H1 (cell line): ENCODE data around the gene CHD5. TPM values are rescaled to one million over a fixed set of nuclear protein-coding genes. Genes with fewer than 3 reads are reported as not detected.

Experiments
- CTCF ChIA-PET: fragments of 300-600 bp; sonication (Branson Sonifier 250); formaldehyde crosslinking; loops from one replicate; lab custom pipeline; 2021; ENCODE audit not compliant: partially characterized antibody; lab: Charles Lee
- POLR2A ChIA-PET: fragments of 300-600 bp; sonication (Branson Sonifier 250); formaldehyde crosslinking; loops from one replicate; lab custom pipeline; 2021; ENCODE audit warnings: inconsistent platforms; ENCODE audit not compliant: partially characterized antibody; lab: Charles Lee
- DNase-seq, 2 experiments: peaks; one replicate each; pipeline versions ENCODE4 v3.0.0 to v3.0.0-alpha.2; 2010 to 2022; ENCODE audit warnings: low spot score in 2 of 2, low read depth in 1 of 2, mixed read lengths in 1 of 2
- FAIRE-seq: peaks from 2 replicates; lab custom pipeline; 2011; peaks lifted over from hg19 to GRCh38; lab: Jason Lieb, UNC
- H2AFZ ChIP-seq: 2 replicates; pipeline ENCODE4 v1.8.1; 2012; ENCODE audit warnings: low read length, inconsistent platforms
- H2AK5ac ChIP-seq: 2 replicates; pipeline ENCODE4 v1.6.1; 2013; ENCODE audit warnings: low read depth, low read length
- H2BK120ac ChIP-seq: replicated peaks from 2 replicates; pipeline ENCODE3; 2013; ENCODE audit warnings: low read depth, low read length, inconsistent platforms
- H2BK12ac ChIP-seq: 2 replicates; pipeline ENCODE4 v1.6.1; 2013; ENCODE audit warnings: low read depth, low read length
- H2BK15ac ChIP-seq: 2 replicates; pipeline ENCODE4 v1.6.1; 2013; ENCODE audit warnings: low read length
- H2BK20ac ChIP-seq: 2 replicates; pipeline ENCODE4 v1.6.1; 2013; ENCODE audit warnings: low read length
- H2BK5ac ChIP-seq: 2 replicates; pipeline ENCODE4 v1.6.1; 2013; ENCODE audit warnings: low read depth, low read length
- H3K14ac ChIP-seq: 2 replicates; pipeline ENCODE4 v1.6.1; 2013; ENCODE audit warnings: inconsistent platforms; ENCODE audit not compliant: insufficient read length
- H3K18ac ChIP-seq: 2 replicates; pipeline ENCODE4 v1.6.1; 2013; ENCODE audit warnings: low read length; ENCODE audit errors: extremely low read depth
- H3K23ac ChIP-seq: 2 replicates; pipeline ENCODE4 v1.6.1; 2013; ENCODE audit warnings: inconsistent platforms; ENCODE audit not compliant: insufficient read length
- H3K23me2 ChIP-seq: 2 replicates; pipeline ENCODE4 v1.6.1; 2013; ENCODE audit warnings: low read depth, low read length
- H3K27ac ChIP-seq: 2 replicates; pipeline ENCODE4 v1.6.1; 2011; ENCODE audit warnings: low read depth, low read length, inconsistent platforms
- H3K27me3 ChIP-seq, 4 experiments: replicated peaks in 1 of 4; 1 replicate in 1 of 4; 2 replicates in 3 of 4; pipeline versions ENCODE4 v1.6.1 to v1.8.1; 2011 to 2013; ENCODE audit warnings: low read length in 3 of 4, mild to moderate bottlenecking in 3 of 4, inconsistent platforms in 2 of 4, mixed read lengths in 2 of 4, moderate library complexity in 1 of 4; ENCODE audit not compliant: control insufficient read depth in 3 of 4, insufficient read depth in 3 of 4; ENCODE audit errors: extremely low read depth in 1 of 4
- H3K36me3 ChIP-seq, 4 experiments: 2 replicates each; pipeline versions ENCODE4 v1.6.1 to v1.8.1; 2011 to 2013; ENCODE audit warnings: mild to moderate bottlenecking in 4 of 4, low read length in 3 of 4, moderate library complexity in 2 of 4, control low read depth in 1 of 4, inconsistent platforms in 1 of 4; ENCODE audit not compliant: insufficient read depth in 4 of 4, control insufficient read depth in 2 of 4
- H3K4ac ChIP-seq: replicated peaks from 2 replicates; pipeline ENCODE3; 2013; ENCODE audit warnings: low read length, low read depth, mixed read lengths, inconsistent platforms; ENCODE audit not compliant: insufficient read length
- H3K4me1 ChIP-seq, 4 experiments: replicated peaks in 1 of 4; 1 replicate in 1 of 4; 2 replicates in 3 of 4; pipeline versions ENCODE4 v1.6.1 to v1.8.1; 2011 to 2013; ENCODE audit warnings: low read length in 3 of 4, inconsistent platforms in 2 of 4, mixed read lengths in 1 of 4; ENCODE audit not compliant: insufficient read depth in 4 of 4, control insufficient read depth in 3 of 4
- H3K4me2 ChIP-seq, 2 experiments: 2 replicates each; pipeline versions ENCODE4 v1.6.1 to v1.8.1; 2011 to 2013; ENCODE audit warnings: low read depth in 2 of 2, low read length in 2 of 2, control low read depth in 1 of 2, inconsistent platforms in 1 of 2, mild to moderate bottlenecking in 1 of 2; ENCODE audit not compliant: insufficient read depth in 1 of 2
- H3K4me3 ChIP-seq, 4 experiments: fragments of 200-600, 300-600 bp in 1 of 4; sonication (generic), shearing (Covaris generic), sonication (Bioruptor Twin) in 1 of 4; 2 replicates each; pipeline versions ENCODE4 v1.5.1 to v1.8.1; 2011 to 2016; ENCODE audit warnings: low read length in 4 of 4, low read depth in 3 of 4, control low read depth in 2 of 4, inconsistent platforms in 2 of 4, mild to moderate bottlenecking in 2 of 4, mixed read lengths in 1 of 4, moderate library complexity in 1 of 4; ENCODE audit not compliant: insufficient read depth in 2 of 4; ENCODE audit errors: extremely low read depth in 1 of 4
- H3K56ac ChIP-seq: replicated peaks from 2 replicates; pipeline ENCODE3; 2013; ENCODE audit warnings: low read depth, mild to moderate bottlenecking, mixed read lengths, low read length, inconsistent platforms; ENCODE audit not compliant: insufficient read length
- H3K79me1 ChIP-seq: 2 replicates; pipeline ENCODE4 v1.6.1; 2013; ENCODE audit warnings: low read depth, low read length, control low read depth
- H3K79me2 ChIP-seq, 2 experiments: 2 replicates each; pipeline versions ENCODE4 v1.6.1 to v1.8.1; 2012 to 2013; ENCODE audit warnings: low read length in 2 of 2, mild to moderate bottlenecking in 2 of 2, inconsistent platforms in 1 of 2; ENCODE audit not compliant: insufficient read depth in 2 of 2, control insufficient read depth in 1 of 2
- H3K9ac ChIP-seq, 4 experiments: replicated peaks in 1 of 4; 1 replicate in 1 of 4; 2 replicates in 3 of 4; pipeline versions ENCODE4 v1.6.1 to v1.8.1; 2011 to 2013; ENCODE audit warnings: low read depth in 3 of 4, low read length in 3 of 4, control low read depth in 2 of 4, mild to moderate bottlenecking in 2 of 4, moderate library complexity in 2 of 4, inconsistent platforms in 1 of 4; ENCODE audit errors: extremely low read depth in 1 of 4
- H3K9me3 ChIP-seq, 2 experiments: 2 replicates each; pipeline versions ENCODE4 v1.6.1 to v1.8.1; 2012 to 2013; ENCODE audit warnings: mild to moderate bottlenecking in 2 of 2, moderate library complexity in 2 of 2, control low read depth in 1 of 2, inconsistent platforms in 1 of 2, low read depth in 1 of 2, low read length in 1 of 2, mixed read lengths in 1 of 2; ENCODE audit not compliant: insufficient read depth in 2 of 2
- H4K20me1 ChIP-seq, 2 experiments: replicated peaks in 1 of 2; 2 replicates each; pipeline versions ENCODE3 to v1.8.1; 2011 to 2013; ENCODE audit warnings: inconsistent platforms in 2 of 2, low read length in 2 of 2, mild to moderate bottlenecking in 1 of 2; ENCODE audit not compliant: insufficient read depth in 2 of 2, control insufficient read depth in 1 of 2
- H4K5ac ChIP-seq: 2 replicates; pipeline ENCODE4 v1.6.1; 2013; ENCODE audit warnings: low read length, low read depth, mixed read lengths, inconsistent platforms; ENCODE audit not compliant: insufficient read length
- H4K8ac ChIP-seq: 2 replicates; pipeline ENCODE4 v1.8.0; 2013; ENCODE audit warnings: mild to moderate bottlenecking, moderate library complexity, low read length, inconsistent platforms; ENCODE audit not compliant: insufficient read depth; ENCODE audit errors: extremely low read depth
- H4K91ac ChIP-seq: replicated peaks from 2 replicates; pipeline ENCODE3; 2013; ENCODE audit warnings: low read length, mixed read lengths, inconsistent platforms; ENCODE audit not compliant: insufficient read length
- TBP ChIP-seq: IDR thresholded peaks from 2 replicates; pipeline ENCODE4 v1.6.1; 2011; ENCODE audit warnings: low read depth, low read length, improper control_type of control experiment
- WGBS, 2 experiments: shearing (Covaris generic) in 1 of 2; methylation state at CpG; one replicate each; pipeline versions ENCODE4 v1.1.6 to v1.1.7; 2013 to 2015; ENCODE audit warnings: low lambda C conversion rate in 2 of 2, mixed read lengths in 2 of 2, inconsistent platforms in 1 of 2, low coverage in 1 of 2, missing lambda C conversion rate in 1 of 2; ENCODE audit not compliant: insufficient replicate concordance in 2 of 2, insufficient coverage in 1 of 2, insufficient read length in 1 of 2; ENCODE audit errors: extremely low coverage in 1 of 2, missing lambda C conversion rate in 1 of 2; 5-methylcytosine and 5-hydroxymethylcytosine counted together
- polyA plus RNA-seq, 7 experiments: library from polyadenylated mRNA; depleted of rRNA in 3 of 7; stranded (reverse) in 5 of 7; unstranded in 2 of 7; fragments of >200 nt in 5 of 7; fragments of 200-250 nt in 2 of 7; gene quantifications; 1 replicate in 5 of 7; 2 replicates in 1 of 7; 4 replicates in 1 of 7; pipeline versions ENCODE4 v1.2.1 to v1.2.3, GENCODE V29; 2011 to 2013; ENCODE audit warnings: missing spikeins in 2 of 7, mixed read lengths in 2 of 7
- total RNA-seq: library from RNA; stranded (reverse); fragmentation: NEBNext Ultra II Directional; extraction: Animal tissue kit (Norgen Biotek cat#: 25700); gene quantifications from 2 replicates; pipeline ENCODE4 v1.2.1, GENCODE V29; 2021
- TF ChIP-seq, protein P1 (sequence below), 3 experiments: IDR thresholded peaks; 1 replicate in 2 of 3; 2 replicates in 1 of 3; pipeline versions ENCODE4 v1.5.1 to v1.6.1; 2011; ENCODE audit warnings: low read length in 3 of 3, mild to moderate bottlenecking in 3 of 3, inconsistent platforms in 2 of 3, low read depth in 1 of 3, moderate library complexity in 1 of 3; ENCODE audit not compliant: insufficient read depth in 1 of 3; ENCODE audit errors: control extremely low read depth in 1 of 3

The CHD5 gene
- total and polyA plus RNA-seq, 2 of the 8 experiments (the other 6 are each of a cell fraction or from before 2014, with no cell fraction given), result 0.42 to 1.8 TPM

DNA sequence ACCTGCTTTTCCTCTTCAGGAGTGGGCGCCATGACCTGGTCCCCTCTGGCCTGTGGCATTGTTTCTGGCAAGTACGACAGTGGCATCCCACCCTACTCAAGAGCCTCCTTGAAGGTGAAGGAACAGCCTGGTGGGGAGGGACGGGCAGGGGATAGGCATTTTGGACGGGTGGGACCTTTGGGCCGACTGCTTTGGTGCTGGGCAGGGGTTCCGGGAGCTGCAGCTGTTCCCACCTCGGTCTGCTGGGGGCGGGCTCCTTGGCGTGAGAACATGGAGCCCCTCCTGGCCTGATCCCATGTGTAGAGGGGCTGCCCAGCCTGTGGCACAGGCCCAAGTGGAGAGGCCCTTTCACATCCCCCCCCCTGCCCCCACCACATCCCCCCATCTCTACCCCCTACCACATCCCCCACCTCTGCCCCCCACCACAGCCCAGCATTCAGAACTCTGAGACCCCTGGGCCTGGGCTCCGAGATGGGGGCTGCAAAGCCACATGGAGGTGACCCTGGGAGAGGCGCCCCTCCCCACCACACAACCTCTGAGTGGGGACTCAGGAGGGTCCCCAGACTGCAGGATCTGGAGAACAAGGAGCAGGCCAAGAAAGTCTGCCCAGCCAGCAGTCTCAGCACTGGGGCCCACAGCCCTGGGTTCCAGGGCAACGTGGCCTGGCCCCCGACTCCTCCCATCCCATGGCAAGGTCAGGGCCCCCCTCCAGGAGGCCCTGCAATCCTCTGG lies 84.4 kb downstream of the CHD5 start:
- no peak overlapping the region for H3K14ac ChIP-seq
- FAIRE-seq, result no peak
- H3K36me3 ChIP-seq, result no peaks in the 10 kb centered on the region
- ChIA-PET CTCF (interaction anchor here (1.3 to 4.7 kb wide), 6 partner anchors 9 to 52 kb away, joined by 3 to 31 read pairs (median 12); no protein-coding TSS in a partner anchor), POLR2A (no interaction called here)
- no peak overlapping the region for H2BK5ac ChIP-seq
- H2BK12ac ChIP-seq, result no peak overlapping the region
- H2BK20ac ChIP-seq, result no peak overlapping the region
- no peak overlapping the region for H2AFZ ChIP-seq
- no peak overlapping the region for H4K91ac ChIP-seq
- H2BK120ac ChIP-seq, result no peak overlapping the region
- no peaks in the 10 kb centered on the region for H3K79me1 ChIP-seq
- no peaks in the 10 kb centered on the region; a peak in 1 of 7 replicates for H3K4me1 ChIP-seq
- no peak overlapping the region for H3K4me3 ChIP-seq
- WGBS, 2 experiments, result 91% methylated on average over 10 of the region's 13 CpGs; no CpG with 5 or more reads in 1 of the 2 experiments
- H3K9me3 ChIP-seq, result no peaks in the 10 kb centered on the region
- no peak overlapping the region for H2AK5ac ChIP-seq
- no peak overlapping the region for H3K56ac ChIP-seq
- no peak overlapping the region for H2BK15ac ChIP-seq
- H3K4me2 ChIP-seq, result no peak overlapping the region
- H4K20me1 ChIP-seq, result peaks cover 0 to 1% of the 10 kb centered on the region in 2 experiments
- H3K27ac ChIP-seq, result no peak overlapping the region
- no peak overlapping the region for H3K4ac ChIP-seq
- no peak overlapping the region for H3K9ac ChIP-seq
- H4K8ac ChIP-seq, result 0 out of 2 replicates have a peak overlapping the region, but pooled peaks have one; percentile 35
- H4K5ac ChIP-seq, result no peak overlapping the region
- H3K27me3 ChIP-seq, result no peaks in the 10 kb centered on the region
- no peaks in the 10 kb centered on the region; the same call in 1 of the 2 replicates for H3K23me2 ChIP-seq
- no peak overlapping the region for H3K23ac ChIP-seq
- TF ChIP-seq TBP, result no peak
- TF ChIP-seq, protein P1, sequence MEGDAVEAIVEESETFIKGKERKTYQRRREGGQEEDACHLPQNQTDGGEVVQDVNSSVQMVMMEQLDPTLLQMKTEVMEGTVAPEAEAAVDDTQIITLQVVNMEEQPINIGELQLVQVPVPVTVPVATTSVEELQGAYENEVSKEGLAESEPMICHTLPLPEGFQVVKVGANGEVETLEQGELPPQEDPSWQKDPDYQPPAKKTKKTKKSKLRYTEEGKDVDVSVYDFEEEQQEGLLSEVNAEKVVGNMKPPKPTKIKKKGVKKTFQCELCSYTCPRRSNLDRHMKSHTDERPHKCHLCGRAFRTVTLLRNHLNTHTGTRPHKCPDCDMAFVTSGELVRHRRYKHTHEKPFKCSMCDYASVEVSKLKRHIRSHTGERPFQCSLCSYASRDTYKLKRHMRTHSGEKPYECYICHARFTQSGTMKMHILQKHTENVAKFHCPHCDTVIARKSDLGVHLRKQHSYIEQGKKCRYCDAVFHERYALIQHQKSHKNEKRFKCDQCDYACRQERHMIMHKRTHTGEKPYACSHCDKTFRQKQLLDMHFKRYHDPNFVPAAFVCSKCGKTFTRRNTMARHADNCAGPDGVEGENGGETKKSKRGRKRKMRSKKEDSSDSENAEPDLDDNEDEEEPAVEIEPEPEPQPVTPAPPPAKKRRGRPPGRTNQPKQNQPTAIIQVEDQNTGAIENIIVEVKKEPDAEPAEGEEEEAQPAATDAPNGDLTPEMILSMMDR (IDR thresholded peaks at IDR 0.05; ENCODE audit: control extremely low read depth in 1 of 3, insufficient read depth in 1 of 3, low read depth in 1 of 3, low read length in 3 of 3), result peak in 2 of 3 experiments; percentile 6 to 12; a peak in 2 of 4 replicates
- no peak overlapping the region for H3K18ac ChIP-seq
- H3K79me2 ChIP-seq, result no peaks in the 10 kb centered on the region
- no peak for DNase-seq
